Thymus (tissue), 2 donors: ENCODE results near the gene KCTD18. TPM values are rescaled to one million over a fixed set of nuclear protein-coding genes. Genes with fewer than 3 reads are reported as not detected.

Source experiments
- polyA plus RNA-seq: library from polyadenylated mRNA; stranded (reverse); fragments of 200-250 nt; gene quantifications from one replicate; pipeline ENCODE4 v1.2.3, GENCODE V29; 2013
- total RNA-seq: library from RNA; stranded (reverse); fragments of 120-200 nt; gene quantifications from one replicate; pipeline ENCODE4 v1.2.4, GENCODE V29; 2013
- donor health status: healthy.

KCTD18 gene
- total and polyA plus RNA-seq, 2 donors, result 13.9 to 19.2 TPM

Other genes with a start within 250 kb of the KCTD18 start
- gene SPATS2L, start 203.4 kb downstream of the KCTD18 start, total RNA-seq, result 34.8 TPM
- 58.3 TPM for gene SPATS2L, start 203.4 kb downstream of the KCTD18 start, polyA plus RNA-seq
- gene SGO2, start 16.1 kb upstream of the KCTD18 start, total RNA-seq, result 19.7 TPM
- 4.2 TPM for gene SGO2, start 16.1 kb upstream of the KCTD18 start, polyA plus RNA-seq
- gene AOX1, start 75.9 kb upstream of the KCTD18 start, total RNA-seq, result 0.42 TPM
- gene AOX1, start 75.9 kb upstream of the KCTD18 start, polyA plus RNA-seq, result 10.7 TPM